NCI-H345 (cell line): ENCODE results near the gene CDKN2AIPNL.

Experiments
- DNase-seq: peaks from one replicate; lab custom pipeline; 2025; lab: John Stamatoyannopoulos, UW

The CDKN2AIPNL gene

GRCh38 chr5:134411546-134412266 lies at the start of gene CDKN2AIPNL:
TSS of gene CDKN2AIPNL (minus strand) at chr5:134411881. CDS start at chr5:134411854, 27 bp downstream.
- peak; percentile 84 for DNase-seq

DNA sequence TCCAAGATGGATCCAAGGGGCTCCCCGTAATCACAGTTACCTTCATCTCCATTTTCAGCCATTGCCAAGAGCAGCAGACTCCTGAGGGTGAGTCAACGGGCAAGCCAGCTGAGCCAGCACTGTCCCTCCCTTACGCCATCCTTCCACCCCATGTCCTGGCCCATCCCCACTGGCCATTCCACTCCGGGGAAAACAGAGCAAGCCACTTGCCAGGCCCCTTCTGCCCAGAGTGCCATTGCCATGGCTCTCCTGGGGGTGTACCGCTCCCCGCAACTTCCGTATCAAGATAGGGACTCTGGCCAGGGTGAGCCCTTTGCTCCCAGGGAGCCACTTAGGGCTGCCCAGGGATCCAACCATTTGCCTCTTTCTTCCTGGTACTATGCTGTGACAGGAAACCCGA lies 48.9 kb upstream of the CDKN2AIPNL start:
- DNase-seq: no peak

- DNase-seq: no peak
Observed at GRCh38 chr5:134459491-134459890, 47.8 kb upstream of the CDKN2AIPNL start.

DNA sequence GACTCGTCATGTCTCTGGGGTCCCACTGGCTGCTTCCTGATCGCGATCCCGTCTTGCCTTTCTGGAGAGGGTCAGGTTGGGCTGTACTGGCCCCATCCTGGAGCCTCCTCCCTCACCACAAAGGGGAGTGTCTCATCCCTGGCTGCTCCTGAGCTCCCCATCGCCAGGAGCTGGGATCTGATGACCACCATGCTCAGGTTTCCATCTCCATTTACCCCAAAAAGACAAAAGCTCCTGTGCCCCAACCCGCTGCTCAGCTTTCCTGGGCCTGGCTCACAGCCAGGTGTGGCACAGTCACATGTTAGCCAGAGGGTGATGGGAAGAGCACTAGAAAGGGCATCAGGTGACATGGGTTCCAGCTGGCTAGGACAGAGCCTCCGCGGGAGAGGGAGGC lies 47.3 kb upstream of the CDKN2AIPNL start:
- DNase-seq: peak; percentile 47

DNA sequence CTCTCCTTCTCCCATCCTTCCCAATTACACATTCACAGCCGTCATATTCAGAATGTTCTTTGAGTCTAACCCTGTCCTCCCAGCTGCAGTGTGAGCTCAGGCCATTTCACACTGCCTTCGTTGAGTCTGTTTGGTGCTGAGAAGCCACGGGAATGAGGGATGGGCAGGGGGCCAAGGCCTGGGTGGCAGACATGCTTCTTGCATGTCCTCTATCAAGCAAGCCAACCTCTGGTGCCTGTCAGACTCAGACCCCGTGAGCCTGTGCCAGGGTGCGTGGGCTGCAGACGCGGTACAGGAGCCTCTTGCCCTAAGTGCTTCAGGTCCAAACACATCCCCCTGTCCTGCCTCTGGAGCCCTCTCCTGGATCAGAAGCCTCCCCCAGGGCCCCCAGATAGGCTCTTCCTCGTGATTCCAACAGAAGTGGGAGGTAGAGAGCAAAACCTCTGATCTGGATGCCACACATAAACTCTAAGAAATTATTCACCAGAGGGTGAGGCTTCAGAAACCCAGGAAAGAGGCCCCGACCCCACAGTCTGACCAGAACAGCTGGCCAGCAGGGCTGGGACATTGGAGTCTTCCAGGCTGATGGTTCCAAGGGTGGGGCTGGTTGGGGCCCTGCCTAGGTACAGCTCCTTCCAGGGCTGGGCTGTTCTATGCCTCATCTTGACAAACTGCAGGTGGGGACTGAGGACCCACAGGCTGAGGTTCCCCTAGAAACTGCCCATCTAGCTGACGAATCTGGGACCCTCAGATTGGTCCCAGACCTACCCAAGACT lies 46.7 kb upstream of the CDKN2AIPNL start:
- DNase-seq: no peak

DNA sequence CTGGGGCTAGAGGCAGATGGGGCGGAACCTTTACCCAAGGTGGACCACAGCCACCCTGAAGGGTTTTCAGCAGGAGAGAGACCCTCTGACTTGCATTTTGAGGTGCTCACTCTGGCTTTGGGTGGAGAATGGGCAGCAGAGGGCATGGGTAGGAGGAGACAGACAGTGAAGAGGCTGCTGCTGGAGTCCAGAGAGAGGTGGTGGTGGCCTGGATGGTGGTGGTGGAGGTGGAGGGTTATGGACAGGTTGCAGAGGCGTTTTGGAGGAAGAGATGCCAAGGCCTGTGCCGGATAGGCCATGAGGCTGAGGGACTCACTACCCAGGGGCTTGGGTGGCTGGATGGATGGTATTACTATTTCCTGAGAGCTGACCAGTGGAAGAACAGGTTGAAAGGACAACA lies 46.1 kb upstream of the CDKN2AIPNL start:
- no peak for DNase-seq

DNA sequence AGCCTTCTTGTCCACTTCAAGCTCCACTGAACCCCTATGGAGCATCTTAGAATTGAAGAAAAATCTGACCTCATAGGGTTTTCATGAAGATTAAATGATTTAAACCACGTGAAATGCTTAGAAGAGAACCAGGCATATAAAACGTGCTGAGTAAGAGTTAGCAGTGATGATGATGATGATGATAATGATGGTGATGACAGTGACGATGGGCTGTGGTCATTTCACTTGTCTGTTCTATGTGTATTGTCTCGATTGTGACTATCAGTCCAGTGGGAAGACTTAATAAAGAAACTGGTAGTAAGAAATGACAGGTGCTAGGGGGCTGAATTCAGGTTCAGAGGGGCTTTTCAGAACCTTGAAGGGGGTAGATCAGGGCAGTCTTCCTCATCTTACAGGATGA lies 45.1 kb upstream of the CDKN2AIPNL start:
- DNase-seq: no peak

GRCh38 chr5:134455466-134455865 lies 43.8 kb upstream of the CDKN2AIPNL start:
- no peak for DNase-seq

DNA sequence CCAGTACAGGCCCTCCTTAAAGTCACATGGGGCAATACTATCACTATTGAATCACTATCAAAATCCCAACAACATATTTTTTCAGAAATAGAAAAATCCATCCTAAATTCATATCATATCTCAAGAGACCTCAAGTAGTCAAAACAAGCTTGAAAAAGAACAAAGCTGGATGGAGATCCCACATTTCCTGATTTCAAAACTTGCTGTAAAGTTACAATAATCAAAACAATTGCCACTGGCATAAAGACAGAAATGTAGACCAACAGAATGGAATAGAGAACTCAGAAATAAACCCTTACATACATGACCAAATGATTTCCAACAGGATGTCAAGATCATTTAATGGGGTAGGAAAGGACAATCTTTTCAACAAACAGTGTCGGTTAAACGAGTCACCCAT lies 41.3 kb upstream of the CDKN2AIPNL start:
- no peak for DNase-seq

DNA sequence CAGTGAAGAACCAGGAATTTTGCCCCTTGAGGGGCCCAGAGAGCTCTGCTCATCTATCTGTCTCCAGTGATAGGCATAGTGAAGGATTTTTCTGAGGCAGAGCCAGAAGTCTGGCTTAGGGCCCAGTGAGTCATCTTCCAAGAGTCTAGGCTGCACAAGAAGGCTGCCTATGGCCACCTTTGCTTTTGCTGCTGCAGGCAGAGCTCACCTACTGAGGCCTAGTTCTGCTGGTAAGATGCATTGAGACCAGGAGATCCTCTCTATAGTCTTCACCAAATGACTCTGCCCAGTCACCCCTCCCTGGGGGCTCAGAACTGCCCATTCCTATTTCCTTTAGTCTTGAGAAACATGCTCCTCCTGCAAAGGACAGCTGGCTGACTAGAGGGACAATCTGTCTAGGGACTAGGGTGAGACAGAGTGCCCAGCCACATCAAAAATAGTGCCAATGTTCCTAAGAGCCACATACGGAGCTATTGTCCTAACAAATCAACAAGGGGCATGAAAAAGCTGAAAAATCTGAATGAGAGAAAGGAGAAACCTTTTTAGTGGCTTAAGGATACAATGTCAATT lies 40.3 kb upstream of the CDKN2AIPNL start:
- DNase-seq: no peak

DNA sequence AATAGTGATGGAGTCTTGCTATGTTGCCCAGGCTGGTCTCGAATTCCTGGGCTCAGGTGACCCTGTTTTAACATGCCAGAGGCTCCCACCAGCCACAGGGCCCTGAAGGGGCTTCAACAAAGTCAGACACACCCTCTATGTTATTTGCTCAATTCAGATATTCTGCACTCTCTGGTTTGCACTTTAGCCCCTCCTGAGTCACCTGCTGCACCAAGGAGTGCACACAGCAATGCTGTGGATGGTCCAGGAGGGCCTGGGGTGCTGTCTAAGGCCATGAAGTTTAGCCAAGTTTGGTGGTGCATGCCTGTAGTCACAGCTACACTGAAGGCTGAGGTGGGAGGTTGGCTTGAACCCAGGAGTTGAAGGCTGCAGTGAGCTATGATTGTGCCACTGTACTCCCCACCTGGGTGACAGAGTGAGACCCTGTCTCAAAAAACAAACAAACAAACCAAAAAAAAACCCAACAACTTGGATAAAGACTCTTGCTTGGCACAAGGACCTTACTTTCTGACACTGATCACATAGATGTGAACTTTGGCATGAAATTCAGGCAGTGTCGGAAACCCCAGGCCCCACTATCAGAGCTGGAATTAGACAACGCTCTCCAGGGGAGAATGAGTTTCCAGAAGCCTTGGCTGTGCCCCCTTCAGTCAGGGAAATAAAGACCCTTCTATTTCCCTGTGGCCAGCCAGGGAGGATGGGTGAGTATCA lies 39.7 kb upstream of the CDKN2AIPNL start:
- no peak for DNase-seq

- no peak for DNase-seq
Observed at GRCh38 chr5:134450374-134450773, 38.7 kb upstream of the CDKN2AIPNL start.

DNA sequence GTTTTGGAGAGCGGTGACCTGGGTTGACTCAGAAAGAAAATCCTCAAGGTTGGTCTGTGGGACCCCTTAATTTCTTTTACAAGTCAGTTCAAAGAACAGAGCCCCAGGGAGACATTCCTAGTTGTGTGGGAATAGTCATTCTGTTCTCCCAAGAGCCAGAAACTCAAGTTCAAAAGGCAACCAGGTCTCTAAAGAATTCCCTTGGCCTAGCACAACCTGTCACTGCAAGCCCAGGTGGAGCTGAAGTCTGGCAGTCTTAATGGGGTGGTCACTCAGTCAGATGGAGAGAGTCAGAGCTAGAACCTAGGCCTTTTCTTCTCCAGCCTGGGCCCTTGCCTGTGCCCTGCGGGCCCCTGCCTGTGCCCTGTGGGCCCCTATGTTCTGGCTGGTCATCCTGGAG lies 37.5 kb upstream of the CDKN2AIPNL start:
- no peak for DNase-seq

DNA sequence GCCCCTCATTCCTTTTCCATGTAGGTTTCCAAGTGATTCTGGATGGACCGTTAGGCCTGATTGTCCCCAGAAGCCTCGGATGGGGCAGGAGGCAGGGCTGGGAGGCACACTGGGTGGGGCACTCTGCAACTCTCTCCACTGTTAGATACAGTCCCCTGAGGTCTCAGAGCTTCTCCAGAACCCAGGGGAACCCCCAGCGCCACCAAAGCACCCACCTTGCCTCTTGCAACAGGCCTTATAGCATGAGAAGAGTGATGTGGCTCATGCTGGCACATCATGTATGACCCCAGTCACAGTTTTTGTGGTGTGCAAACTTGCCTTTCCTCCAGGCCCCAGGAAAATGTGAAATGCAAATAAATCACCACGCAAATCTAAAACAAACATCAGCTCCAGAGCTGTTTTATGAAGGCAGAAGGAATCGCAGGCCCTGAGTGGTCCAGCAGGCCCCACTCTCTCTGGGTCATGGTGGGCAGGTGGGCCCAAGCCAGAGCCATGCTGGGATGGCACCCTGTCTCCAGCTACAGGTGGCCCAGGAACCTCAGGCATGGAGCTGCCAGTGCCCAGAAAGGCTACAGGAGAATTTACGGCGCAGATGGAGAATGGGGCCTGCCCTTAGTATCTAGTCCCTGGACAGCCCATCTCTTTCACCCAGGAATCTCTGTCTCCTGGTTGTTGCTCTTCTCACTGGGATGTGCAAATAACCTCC lies 36.3 kb upstream of the CDKN2AIPNL start:
- no peak for DNase-seq

DNA sequence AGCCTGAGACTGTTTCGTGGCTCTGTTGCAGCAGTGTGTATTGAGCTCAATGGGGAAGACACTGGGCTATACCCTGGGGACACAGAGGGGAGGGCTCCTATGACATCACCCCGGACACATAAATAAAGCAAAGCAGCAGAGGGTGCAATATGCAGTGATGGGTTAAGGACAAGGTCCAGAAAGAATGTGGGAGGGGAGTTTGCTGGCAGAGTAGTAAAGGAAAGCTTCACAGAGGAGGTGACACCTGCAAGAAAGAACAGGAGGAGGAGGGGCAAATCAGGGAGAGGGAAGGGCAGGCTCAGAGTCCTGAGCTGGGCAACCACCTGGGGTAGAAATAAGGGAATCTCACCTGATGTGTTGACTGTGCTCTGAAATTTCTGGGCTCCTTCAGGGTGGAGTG lies 35.3 kb upstream of the CDKN2AIPNL start:
- DNase-seq: no peak

- no peak for DNase-seq
Observed at GRCh38 chr5:134445856-134446818, 34.5 kb upstream of the CDKN2AIPNL start.

GRCh38 chr5:134444941-134445471 lies 33.3 kb upstream of the CDKN2AIPNL start:
- no peak for DNase-seq

GRCh38 chr5:134440201-134440755 lies 28.6 kb upstream of the CDKN2AIPNL start:
- DNase-seq: no peak

DNA sequence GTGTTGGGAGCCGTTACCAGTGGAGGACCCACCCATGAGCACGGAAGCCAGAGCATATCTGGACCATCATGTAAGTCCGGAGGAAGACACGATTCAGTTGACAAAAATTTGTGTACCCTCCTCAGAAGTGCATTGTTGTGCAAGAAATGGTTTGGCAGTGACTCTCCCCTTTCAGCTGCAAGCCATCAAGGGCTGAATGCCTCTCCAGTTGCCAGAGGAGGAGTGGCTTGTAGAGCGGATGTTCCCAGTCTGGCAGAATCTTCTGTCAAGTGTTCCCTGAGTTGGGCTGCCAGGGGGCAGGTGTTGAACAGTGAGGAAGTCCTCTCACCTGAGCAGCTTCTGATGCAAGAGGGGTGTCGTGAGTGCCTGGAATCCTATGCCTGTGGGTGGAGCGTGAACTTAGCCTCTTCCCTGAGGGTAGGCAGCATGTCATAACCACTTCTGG lies 27.6 kb upstream of the CDKN2AIPNL start:
- peak; percentile 86 for DNase-seq

DNA sequence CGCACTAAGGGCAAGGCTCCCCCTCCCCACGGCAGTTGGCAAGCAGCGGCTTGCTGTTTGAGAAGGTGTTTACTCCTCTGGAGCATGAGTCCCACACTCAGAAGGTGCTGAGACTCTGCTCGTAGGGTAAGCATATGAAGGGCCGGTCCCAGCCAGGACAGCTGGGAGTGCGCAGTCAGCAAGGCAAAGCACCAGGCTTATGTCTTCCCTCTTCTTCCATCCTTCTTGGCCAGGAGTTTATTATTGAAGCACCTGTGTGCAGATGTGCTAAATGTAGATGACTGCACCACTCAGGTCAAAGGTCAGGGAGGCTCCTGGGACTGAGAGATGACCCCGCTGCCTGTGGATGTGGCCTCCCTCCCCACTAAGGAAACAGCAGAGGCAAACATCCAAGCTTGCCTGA lies 27.0 kb upstream of the CDKN2AIPNL start:
- DNase-seq: no peak
